GM23248 (cell line): Measurements from ENCODE around the gene YTHDF2.

Source experiments
- EZH2 ChIP-seq: fragments of 200-600 bp; sonication (generic); IDR thresholded peaks from 2 replicates; pipeline ENCODE4 v1.6.1; 2018; ENCODE audit warnings: antibody characterized with exemption, mild to moderate bottlenecking; ENCODE audit not compliant: insufficient read depth, poor library complexity, severe bottlenecking
- EZH2phosphoT487 ChIP-seq: fragments of 200-600 bp; sonication (generic); IDR thresholded peaks from 2 replicates; pipeline ENCODE4 v1.6.1; 2018; ENCODE audit warnings: antibody characterized with exemption, moderate library complexity, mild to moderate bottlenecking, low read depth; ENCODE audit not compliant: insufficient read depth

- TF ChIP-seq EZH2 (no peak), EZH2phosphoT487 (no peak)
Measured at GRCh38 chr1:28719332-28719619, 17.5 kb upstream of the YTHDF2 start.
